Measurements from ENCODE around the gene ZSCAN1.

DNA sequence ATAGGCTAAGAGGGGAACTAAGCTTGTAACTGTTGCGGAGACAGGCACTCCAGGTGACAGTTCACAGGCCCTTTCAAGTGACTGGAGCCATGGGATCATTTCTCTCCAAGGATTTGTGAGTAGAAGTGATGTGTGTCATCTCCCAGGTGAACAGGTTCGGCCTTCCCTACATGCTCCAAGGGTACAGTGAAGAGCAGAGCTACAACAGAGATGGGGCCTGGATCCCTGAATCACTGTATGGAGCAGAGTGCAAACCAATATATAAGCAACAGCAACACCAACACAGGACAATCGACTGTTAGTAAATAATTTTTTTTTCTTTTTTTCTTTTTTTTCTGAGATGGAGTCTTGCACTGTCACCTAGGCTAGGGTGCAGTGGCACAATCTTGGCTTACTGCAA lies 49.2 kb downstream of the ZSCAN1 start:
- TF ChIP-seq, protein P1, sequence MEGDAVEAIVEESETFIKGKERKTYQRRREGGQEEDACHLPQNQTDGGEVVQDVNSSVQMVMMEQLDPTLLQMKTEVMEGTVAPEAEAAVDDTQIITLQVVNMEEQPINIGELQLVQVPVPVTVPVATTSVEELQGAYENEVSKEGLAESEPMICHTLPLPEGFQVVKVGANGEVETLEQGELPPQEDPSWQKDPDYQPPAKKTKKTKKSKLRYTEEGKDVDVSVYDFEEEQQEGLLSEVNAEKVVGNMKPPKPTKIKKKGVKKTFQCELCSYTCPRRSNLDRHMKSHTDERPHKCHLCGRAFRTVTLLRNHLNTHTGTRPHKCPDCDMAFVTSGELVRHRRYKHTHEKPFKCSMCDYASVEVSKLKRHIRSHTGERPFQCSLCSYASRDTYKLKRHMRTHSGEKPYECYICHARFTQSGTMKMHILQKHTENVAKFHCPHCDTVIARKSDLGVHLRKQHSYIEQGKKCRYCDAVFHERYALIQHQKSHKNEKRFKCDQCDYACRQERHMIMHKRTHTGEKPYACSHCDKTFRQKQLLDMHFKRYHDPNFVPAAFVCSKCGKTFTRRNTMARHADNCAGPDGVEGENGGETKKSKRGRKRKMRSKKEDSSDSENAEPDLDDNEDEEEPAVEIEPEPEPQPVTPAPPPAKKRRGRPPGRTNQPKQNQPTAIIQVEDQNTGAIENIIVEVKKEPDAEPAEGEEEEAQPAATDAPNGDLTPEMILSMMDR (IDR thresholded peaks at IDR 0.05): no peak
- TF ChIP-seq POLR2A (IDR thresholded peaks at IDR 0.05) (no peak), EP300 (IDR thresholded peaks at IDR 0.05) (no peak)

Data from tibial nerve (tissue), 4 donors.